Fibroblast of pulmonary artery (primary cell): ENCODE measurements around the gene SNX32.
"Not testable (repeated sequence)": the region's sequence is repeated elsewhere in the genome, so short reads cannot be mapped to it uniquely, and the experiment has no call there.

Experiments used
- DNase-seq: peaks from one replicate; pipeline ENCODE4 v3.0.0-alpha.2; 2010; ENCODE audit warnings: low read depth
- H3K4me3 ChIP-seq: replicated peaks from 2 replicates; pipeline ENCODE4 v1.5.1; 2011; ENCODE audit warnings: low read depth, mild to moderate bottlenecking, control low read depth, low read length, moderate library complexity
- CTCF ChIP-seq: IDR thresholded peaks from 2 replicates; pipeline ENCODE4 v1.5.1; 2011; ENCODE audit warnings: mild to moderate bottlenecking, control low read depth, low read length, inconsistent platforms; ENCODE audit errors: missing control alignments

Gene SNX32

GRCh38 chr11:65834202-65834601 is 439 bp downstream of the SNX32 start:
- no peak for DNase-seq
- TF ChIP-seq CTCF = no peak
- peak overlapping the region; percentile 80 for H3K4me3 ChIP-seq

- TF ChIP-seq CTCF = no peak
- no peak for DNase-seq
- no peak overlapping the region for H3K4me3 ChIP-seq
These were observed 8.4 kb downstream of the SNX32 start for GRCh38 chr11:65842144-65842543.

GRCh38 chr11:65843811-65844210 is 10.0 kb downstream of the SNX32 start:
- no peak for DNase-seq
- TF ChIP-seq CTCF = no peak
- H3K4me3 ChIP-seq = no peak overlapping the region

GRCh38 chr11:65844231-65844872 is 10.6 kb downstream of the SNX32 start:
- H3K4me3 ChIP-seq = no peak overlapping the region
- TF ChIP-seq CTCF = no peak
- no peak for DNase-seq

- no peak overlapping the region for H3K4me3 ChIP-seq
- TF ChIP-seq CTCF = no peak
- DNase-seq = no peak
These were observed 14.0 kb downstream of the SNX32 start for GRCh38 chr11:65847746-65848145.

GRCh38 chr11:65848693-65849092 is 14.9 kb downstream of the SNX32 start:
- not testable (repeated sequence) for DNase-seq, H3K4me3 ChIP-seq

- DNase-seq = no peak
- no peak overlapping the region for H3K4me3 ChIP-seq
- no peak for TF ChIP-seq CTCF
These were observed 15.6 kb downstream of the SNX32 start for GRCh38 chr11:65849366-65849765.
